Urinary bladder (tissue), 4 donors: Measurements from ENCODE around the gene CRLF1. TPM values are rescaled to one million over a fixed set of nuclear protein-coding genes. Genes with fewer than 3 reads are reported as not detected.

Experiments used
- DNase-seq: peaks from one replicate; pipeline ENCODE4 v3.0.0-alpha.2; 2015; ENCODE audit errors: extremely low spot score
- H3K27ac ChIP-seq: one replicate; pipeline ENCODE4 v1.5.1; 2013; ENCODE audit warnings: low read depth, mild to moderate bottlenecking, moderate library complexity
- H3K36me3 ChIP-seq: one replicate; pipeline ENCODE4 v1.6.1; 2013; ENCODE audit warnings: mild to moderate bottlenecking, moderate library complexity; ENCODE audit not compliant: insufficient read depth
- H3K4me1 ChIP-seq: one replicate; pipeline ENCODE4 v1.6.1; 2013; ENCODE audit warnings: mild to moderate bottlenecking, moderate library complexity; ENCODE audit not compliant: insufficient read depth
- H3K4me3 ChIP-seq: one replicate; pipeline ENCODE4 v1.5.1; 2013; ENCODE audit warnings: low read depth, low read length
- WGBS: extraction: QIAGEN DNeasy Blood & Tissue Kit; methylation state at CpG from one replicate; pipeline ENCODE4 v1.1.7; 2013; 5-methylcytosine and 5-hydroxymethylcytosine counted together
- polyA plus RNA-seq: library from polyadenylated mRNA; stranded (reverse); fragments of 200-250 nt; gene quantifications from one replicate; pipeline ENCODE4 v1.2.3, GENCODE V29; 2013
- total RNA-seq: library from RNA; depleted of rRNA; stranded (reverse); fragments of >200 nt; gene quantifications from one replicate; pipeline ENCODE4 v1.2.3, GENCODE V29; 2014
- donor health status: healthy with polysubstance abuse.
- donor health status: healthy.

The CRLF1 gene
- total and polyA plus RNA-seq, 2 donors, result 2.5 to 119 TPM

DNA sequence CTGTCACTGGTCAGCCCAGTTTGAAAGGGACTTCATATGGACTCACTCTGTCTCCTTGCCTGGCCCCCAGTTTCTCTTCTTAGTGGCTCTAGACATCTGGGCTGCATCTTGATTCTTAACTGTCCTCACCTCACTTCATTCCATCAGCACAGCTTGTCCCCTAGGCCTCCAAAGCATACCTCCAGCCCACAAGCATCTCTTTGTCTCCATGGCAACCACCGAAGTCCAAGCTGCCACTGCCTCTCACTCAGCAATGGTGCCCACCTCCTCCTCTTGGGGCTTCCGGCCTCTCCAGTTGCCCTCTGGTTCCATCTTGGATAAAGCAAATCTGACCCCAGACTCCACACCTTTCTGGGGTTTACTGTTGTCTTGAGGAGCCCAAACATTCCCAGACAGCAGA is 20.3 kb upstream of the CRLF1 start:
- Histone ChIP-seq H3K4me1 (no peaks in the 10 kb centered on the region), H3K36me3 (no peaks in the 10 kb centered on the region), H3K27ac (no peak overlapping the region), H3K4me3 (no peak overlapping the region)
- 62% methylated on average over 2 of the region's 2 CpGs for WGBS
- no peak for DNase-seq

DNA sequence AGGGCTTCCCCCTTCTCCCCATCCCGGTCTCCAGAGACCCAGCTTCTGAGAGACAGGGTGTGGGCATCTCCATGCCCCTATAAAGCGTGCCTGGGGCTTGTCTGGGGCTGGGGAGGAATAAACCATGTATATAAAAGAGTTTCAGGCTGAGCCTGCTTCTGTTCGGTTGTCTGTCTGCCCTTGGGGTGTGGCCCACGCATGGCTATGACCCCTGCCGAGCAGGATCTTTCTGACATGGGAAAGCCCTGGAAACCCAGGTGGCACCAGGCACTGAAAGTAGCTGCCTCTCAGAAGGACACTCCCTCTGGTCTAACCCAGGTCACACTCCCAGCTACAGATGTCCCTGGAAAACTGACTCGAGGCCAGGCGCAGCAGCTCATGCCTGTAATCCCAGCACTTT is 14.3 kb upstream of the CRLF1 start:
- Histone ChIP-seq H3K27ac (no peak overlapping the region), H3K36me3 (no peaks in the 10 kb centered on the region), H3K4me1 (no peaks in the 10 kb centered on the region), H3K4me3 (no peak overlapping the region)
- WGBS, result 80% methylated on average over 7 of the region's 7 CpGs
- no peak for DNase-seq

DNA sequence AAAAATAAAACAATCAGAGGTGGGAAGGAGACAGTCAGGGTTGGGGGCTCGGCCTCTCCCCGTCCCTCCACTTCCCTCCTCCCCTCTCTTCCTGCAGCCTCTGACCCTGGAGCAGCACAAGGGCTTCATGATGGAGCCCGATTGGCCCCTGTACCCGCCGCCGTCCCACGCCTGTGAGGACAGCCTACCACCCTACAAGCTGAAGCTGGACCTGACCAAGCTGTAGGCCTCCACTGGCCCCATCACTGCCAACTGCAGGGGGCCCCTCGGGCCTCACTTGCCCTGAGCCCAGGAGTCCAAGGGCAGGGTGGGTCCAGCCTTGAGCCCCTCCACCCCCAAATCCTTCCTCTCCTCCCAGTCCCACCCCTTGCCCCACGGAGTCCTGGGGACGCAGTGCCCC is 13.7 kb upstream of the CRLF1 start:
- Histone ChIP-seq H3K27ac (no peak overlapping the region), H3K36me3 (no peaks in the 10 kb centered on the region), H3K4me1 (no peaks in the 10 kb centered on the region), H3K4me3 (no peak overlapping the region)
- WGBS, result 88% methylated on average over 10 of the region's 10 CpGs
- no peak for DNase-seq

DNA sequence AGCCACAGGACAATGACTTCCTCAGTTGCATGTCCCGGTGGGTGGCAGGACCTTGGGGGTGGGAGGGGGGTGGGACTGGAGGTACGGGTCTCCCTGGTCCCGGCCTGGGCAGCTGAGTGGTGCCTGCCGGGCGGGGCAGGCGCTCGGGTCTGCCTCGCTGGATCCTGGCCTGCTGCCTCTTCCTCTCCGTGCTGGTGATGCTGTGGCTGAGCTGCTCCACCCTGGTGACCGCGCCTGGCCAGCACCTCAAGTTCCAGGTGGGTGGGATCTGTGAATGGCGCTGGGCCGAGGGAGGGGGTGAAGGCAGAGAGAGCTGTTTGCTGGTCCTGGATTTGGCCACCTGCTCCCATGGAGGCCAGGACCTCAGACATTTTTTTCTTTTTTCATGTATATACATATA is 11.6 kb upstream of the CRLF1 start:
- Histone ChIP-seq H3K36me3 (no peaks in the 10 kb centered on the region), H3K4me3 (no peak overlapping the region), H3K27ac (no peak overlapping the region), H3K4me1 (no peaks in the 10 kb centered on the region)
- no peak for DNase-seq
- 95% methylated on average over 13 of the region's 13 CpGs for WGBS

DNA sequence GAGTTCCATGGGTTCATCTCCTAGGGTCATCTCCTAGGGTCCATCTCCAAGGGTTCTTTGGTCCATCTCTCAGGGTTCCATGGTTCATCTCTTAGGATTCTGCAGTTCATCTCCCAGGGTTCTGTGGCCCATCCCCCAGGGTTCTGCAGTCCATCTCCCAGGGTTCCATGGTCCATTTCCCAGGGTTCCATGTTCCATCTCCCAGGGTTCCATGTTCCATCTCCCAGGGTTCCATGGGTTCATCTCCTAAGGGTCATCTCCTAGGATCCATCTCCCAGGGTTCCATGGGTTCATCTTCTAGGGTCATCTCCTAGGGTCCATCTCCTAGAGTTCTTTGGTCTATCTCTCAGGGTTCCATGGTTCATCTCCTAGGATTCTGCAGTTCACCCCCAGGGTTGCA is 11.0 kb upstream of the CRLF1 start:
- Histone ChIP-seq H3K4me3 (no peak overlapping the region), H3K36me3 (no peaks in the 10 kb centered on the region), H3K4me1 (no peaks in the 10 kb centered on the region), H3K27ac (no peak overlapping the region)
- no peak for DNase-seq

DNA sequence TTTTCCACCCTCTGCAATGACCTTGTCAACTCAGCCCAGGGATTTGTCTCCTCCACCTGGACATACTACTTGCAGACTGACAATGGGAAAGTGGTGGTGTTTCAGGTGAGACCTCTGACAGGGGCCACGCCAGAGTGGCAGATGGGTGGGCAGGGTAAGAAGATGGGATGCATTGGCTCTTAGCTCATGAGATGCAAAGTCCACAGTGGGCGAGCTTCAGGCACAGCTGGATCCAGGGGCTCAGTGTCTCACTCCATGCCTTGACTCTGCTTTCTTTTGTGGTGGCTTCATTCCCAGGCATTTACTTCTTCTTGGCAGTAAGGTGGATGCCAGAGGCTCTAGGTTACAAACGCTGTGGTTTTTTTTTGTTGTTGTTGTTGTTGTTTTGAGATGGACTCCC is 9.4 kb upstream of the CRLF1 start:
- Histone ChIP-seq H3K27ac (no peak overlapping the region), H3K4me1 (peaks cover 2% of the 10 kb centered on the region), H3K36me3 (no peaks in the 10 kb centered on the region), H3K4me3 (no peak overlapping the region)
- WGBS, result 92% methylated on average over 3 of the region's 3 CpGs
- no peak for DNase-seq

DNA sequence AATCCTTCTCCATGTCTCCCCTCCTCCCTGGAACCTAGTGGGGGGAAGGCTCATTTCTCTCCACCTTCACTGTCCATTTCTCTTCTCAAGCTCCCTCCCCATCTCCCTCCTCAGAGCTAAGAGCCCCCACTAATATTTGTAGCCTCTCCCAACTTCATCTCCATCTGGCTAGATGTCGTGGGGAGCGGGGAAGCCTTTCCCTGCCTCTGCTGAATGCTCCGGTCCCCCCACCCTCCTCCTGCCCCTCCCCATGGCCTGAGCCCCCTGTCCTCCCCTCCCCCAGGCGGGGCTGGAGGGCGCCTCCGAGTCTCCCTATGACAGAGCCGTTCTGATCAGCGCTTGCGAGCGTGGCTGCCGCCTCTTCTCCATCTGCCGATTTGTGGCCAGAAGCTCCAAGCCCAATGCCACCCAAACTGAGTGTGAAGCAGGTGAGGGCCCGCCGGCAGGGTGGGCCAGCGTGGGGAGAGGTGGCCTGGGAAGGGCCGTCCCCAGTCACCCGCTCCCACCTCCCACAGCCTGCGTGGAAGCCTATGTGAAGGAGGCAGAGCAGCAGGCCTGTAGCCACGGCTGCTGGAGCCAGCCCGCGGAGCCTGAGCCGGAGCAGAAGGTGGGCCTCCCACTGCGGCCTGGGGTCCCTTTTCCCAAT is 7.1 kb upstream of the CRLF1 start:
- Histone ChIP-seq H3K36me3 (no peaks in the 10 kb centered on the region), H3K4me3 (no peak overlapping the region), H3K4me1 (peaks cover 2% of the 10 kb centered on the region), H3K27ac (no peak overlapping the region)
- no peak for DNase-seq
- 44% methylated on average over 23 of the region's 23 CpGs for WGBS

DNA sequence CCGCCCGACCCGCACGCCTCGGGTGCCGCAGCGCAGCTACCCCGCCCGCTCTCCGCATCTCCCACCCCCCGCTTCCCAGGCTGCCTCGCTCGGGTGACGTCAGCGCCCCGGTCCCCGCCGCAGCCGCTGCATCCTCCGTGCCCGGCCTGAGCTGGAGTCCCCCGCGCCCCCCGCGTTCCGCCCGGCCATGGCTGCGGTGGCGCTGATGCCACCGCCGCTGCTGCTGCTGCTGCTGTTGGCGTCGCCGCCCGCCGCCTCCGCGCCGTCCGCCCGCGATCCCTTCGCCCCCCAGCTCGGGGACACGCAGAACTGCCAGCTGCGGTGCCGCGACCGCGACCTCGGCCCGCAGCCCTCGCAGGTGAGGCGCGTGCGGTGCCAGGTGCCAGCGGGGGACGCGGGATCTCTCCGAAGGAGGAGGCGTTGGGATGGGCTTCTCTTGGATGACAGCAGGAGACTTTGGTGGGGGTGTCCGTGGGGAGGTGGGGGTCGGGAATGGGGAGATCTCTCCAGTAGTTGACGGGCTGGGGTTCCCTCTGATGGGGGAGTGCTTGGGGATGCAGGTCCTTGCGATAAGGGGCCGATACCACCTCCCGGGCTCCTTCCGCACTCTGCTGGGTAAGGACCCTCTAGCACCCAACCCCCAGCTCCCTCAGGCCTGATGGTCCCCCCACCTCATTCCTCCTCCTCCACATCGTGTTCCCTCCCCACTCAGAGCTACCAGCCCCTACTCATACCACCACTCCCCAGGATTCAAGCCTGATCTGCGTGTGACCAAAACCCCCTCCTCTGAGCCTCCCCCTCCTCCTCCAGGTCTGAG is 6.4 kb upstream of the CRLF1 start, which contains the start of gene TMEM59L:
TSS of gene TMEM59L (plus strand) at position 99 of the 817 bp plus-strand sequence. CDS start at position 188, 89 bp downstream.
- DNase-seq, result no peak
- Histone ChIP-seq H3K36me3 (no peaks in the 10 kb centered on the region), H3K27ac (no peak within 1 kb of the TSS), H3K4me3 (peak within 1 kb of the TSS; percentile 41), H3K4me1 (peaks cover 2% of the 10 kb centered on the region)
- WGBS, result 2% methylated on average over 70 of the region's 70 CpGs

DNA sequence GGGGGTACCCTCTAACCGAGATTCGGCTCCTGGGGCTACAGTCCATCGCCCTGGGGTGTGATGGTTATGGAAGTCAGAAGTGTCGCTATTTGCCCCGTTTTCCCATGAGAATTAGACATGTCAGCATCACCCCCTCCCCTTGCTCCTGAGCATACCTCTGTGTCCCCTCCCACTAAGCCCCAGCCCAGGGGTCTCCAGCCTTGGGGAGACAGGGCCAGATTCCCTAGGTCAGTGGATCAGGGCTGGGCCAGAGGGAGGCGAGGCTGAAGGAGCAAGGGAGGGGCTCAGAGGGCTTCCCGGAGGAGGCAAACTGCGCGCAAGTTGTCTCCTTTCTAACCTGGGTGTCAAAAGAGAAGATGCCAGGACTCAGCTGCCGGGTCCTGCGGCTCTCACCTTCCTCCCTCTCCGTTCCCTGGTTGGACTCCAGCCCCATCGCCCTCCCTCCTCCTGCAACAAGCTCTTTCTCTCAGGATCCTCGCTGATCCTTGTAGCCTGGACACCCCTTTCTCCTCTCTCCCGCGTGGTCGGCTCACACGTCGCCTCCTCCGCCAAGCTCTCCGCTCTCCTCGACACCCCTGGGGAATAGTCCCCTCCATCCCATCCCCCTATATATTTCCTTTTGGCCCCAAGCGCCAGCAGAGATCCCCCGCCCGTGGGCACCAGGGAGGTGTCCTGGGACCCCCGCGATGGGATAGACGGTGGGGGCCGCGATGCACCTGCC is 5.6 kb upstream of the CRLF1 start:
- WGBS, result 2% methylated on average over 30 of the region's 30 CpGs
- DNase-seq, result no peak
- no peaks in the 10 kb centered on the region for H3K36me3 ChIP-seq
- peaks cover 4% of the 10 kb centered on the region for H3K4me1 ChIP-seq
- H3K4me3 ChIP-seq, result peak overlapping the region; percentile 41
- no peak overlapping the region for H3K27ac ChIP-seq

DNA sequence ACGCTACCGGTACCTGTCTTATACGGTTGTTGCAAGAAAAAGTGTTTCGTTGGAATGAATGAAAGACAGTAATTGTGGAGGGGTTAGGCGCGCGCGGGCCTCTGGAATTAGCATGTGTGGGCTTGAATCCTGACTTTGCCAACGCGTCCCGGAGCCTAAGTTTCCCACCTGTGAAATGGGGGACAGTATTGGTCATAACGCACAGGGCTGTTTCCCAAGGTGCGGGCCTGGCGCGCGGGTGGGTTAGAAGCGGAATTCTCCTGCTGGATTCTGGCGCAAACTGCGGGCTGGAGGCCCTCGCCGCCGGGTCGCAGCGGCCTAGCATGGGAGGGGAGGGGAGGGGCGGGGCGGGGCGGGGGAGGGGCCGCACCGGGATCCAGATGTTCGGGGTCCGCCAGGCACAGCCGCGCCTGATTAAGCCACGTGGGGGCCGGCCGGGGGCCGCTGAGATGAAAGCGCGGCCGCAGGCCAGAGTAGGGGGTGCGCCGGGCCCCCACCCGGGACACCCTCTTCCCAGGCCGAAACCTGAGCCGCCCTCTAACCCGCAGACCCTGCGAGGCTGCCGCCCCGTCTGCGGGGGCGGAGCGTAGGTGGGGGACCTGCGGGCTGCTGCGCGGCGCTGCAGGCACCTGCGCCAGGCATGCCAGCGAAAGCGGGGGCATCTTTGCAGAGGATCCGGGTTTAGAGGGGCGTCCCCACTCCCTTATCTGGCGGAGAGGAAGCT is 4.9 kb upstream of the CRLF1 start:
- peaks cover 4% of the 10 kb centered on the region for H3K4me1 ChIP-seq
- H3K27ac ChIP-seq, result no peak overlapping the region
- DNase-seq, result no peak
- 2% methylated on average over 62 of the region's 62 CpGs for WGBS
- H3K36me3 ChIP-seq, result no peaks in the 10 kb centered on the region
- H3K4me3 ChIP-seq, result no peak overlapping the region

DNA sequence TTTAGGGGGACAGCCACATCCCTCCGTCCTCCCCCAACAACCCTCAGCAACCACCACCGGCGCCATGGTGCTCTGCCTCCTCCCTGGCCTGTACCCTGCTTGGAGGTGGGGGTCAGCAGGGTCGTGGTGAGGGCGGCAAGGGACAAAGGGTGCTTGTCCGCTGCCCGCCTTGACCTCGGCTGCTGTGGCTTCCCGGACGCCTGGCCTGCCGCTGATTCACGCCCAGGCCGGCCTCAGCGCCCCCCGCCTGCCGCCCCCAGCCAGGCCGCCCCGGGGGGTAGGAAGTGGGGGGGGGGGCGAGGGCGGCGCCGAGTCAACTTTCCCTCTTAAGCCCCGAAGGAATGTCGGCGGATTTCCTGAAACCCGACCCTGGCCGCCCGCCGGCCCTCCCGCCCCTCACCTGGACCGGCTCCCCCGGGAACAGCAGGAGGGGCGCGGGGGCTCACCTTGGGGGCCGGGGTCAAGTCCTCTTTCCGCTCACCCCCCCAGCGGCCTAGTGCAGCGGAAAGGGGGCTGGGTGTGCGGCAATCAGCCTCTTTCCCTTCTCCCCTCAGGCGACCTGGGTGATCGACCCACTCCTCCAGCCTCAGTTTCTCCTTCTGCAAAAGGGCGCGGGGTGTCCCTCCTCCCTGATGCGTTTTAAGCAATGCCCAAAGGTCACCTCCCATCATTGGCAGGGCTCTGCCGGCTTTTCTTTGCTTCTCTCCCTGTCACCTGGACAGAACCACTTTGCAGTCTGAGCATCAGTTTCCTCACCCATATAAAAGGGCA is 4.1 kb upstream of the CRLF1 start:
- peaks cover 4% of the 10 kb centered on the region for H3K4me1 ChIP-seq
- H3K27ac ChIP-seq, result no peak overlapping the region
- no peak for DNase-seq
- WGBS, result 9% methylated on average over 45 of the region's 45 CpGs
- H3K4me3 ChIP-seq, result no peak overlapping the region
- H3K36me3 ChIP-seq, result no peaks in the 10 kb centered on the region

DNA sequence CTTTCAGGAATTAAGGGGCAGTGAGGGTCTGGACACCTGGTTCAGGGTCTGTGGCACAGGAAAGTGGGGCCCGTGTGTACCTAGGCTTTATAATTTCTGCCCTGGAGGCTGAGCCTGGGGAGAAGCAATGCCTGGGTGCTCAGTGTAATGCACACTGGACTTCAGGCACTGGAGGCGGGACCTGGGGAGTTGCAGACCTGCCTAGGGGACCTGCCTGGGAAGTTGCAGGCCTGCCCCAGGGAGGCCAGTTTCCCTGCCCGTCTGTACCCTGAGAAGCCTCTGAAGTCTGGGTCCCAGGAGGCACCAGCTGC is 3.6 kb upstream of the CRLF1 start:
- Histone ChIP-seq H3K27ac (no peak overlapping the region), H3K4me3 (no peak overlapping the region), H3K36me3 (no peaks in the 10 kb centered on the region), H3K4me1 (peaks cover 4% of the 10 kb centered on the region)
- WGBS, result 44% methylated on average over 3 of the region's 3 CpGs
- DNase-seq, result no peak

DNA sequence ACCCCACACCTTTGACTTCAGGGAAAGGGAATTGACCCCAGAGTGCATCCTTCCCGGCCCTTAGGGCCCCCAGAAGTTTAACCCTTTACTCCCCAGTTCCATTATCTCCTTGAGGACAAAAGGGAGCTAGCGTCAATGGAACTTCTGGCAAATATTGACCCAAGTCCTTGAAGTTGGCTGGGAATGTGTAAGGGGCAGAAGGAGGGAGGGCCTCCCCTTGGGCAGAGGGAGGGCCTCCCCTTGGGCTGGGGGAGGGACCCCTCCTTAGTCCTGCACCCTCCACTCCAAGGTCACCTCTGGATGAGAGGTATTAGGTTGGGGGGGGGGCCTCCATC is 3.1 kb upstream of the CRLF1 start:
- Histone ChIP-seq H3K27ac (no peak overlapping the region), H3K36me3 (no peaks in the 10 kb centered on the region), H3K4me3 (no peak overlapping the region), H3K4me1 (peaks cover 4% of the 10 kb centered on the region)
- WGBS, result 49% methylated on average over 2 of the region's 2 CpGs
- DNase-seq, result no peak
